Bone marrow (tissue), 2 donors: Measurements from ENCODE around the gene SSBP2.
A peak's percentile ranks its signal among the peaks of the same experiment; 100 is the strongest.

Source experiments
- DNase-seq, 2 donors: peaks; one replicate each; lab custom pipeline; 2025; lab: John Stamatoyannopoulos, UW

SSBP2 gene

GRCh38 chr5:81766611-81767010 is 15.7 kb upstream of the SSBP2 start:
- no peak for DNase-seq

DNA sequence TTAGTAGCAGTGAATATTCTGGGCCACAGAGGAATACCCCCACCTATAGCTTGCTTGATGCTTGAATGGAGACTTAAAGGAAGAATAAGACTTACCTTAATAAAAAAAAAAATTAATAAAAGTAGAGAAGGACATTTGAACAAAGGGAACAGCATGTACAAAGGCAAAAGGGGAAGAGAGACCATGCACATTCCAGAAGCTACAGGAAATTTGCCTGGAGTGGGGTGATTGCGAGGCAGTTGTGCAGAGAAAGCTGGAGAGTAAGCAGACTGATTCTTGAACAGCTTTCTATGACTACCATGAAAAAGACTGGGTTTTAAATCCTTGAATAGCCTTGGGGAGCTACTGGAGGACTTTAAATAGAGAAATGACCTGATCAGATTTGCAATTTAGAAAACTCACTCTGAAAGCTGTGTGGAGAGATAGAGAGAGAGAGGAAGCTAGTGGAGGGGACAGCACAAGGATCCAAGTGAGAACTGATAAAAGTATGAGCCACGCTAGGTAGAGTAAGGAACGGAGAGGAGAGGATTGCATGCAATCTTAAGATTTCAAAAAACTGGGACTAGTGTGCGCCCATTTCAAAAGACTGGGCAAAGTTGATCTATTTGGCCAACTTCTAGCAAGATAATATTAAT is 12.5 kb upstream of the SSBP2 start:
- no peak for DNase-seq

- no peak for DNase-seq
These were observed 12.0 kb upstream of the SSBP2 start for GRCh38 chr5:81762853-81763252.

- DNase-seq = no peak
These were observed 11.5 kb upstream of the SSBP2 start for GRCh38 chr5:81762401-81762800.

GRCh38 chr5:81761970-81762369 is 11.1 kb upstream of the SSBP2 start:
- DNase-seq = no peak

DNA sequence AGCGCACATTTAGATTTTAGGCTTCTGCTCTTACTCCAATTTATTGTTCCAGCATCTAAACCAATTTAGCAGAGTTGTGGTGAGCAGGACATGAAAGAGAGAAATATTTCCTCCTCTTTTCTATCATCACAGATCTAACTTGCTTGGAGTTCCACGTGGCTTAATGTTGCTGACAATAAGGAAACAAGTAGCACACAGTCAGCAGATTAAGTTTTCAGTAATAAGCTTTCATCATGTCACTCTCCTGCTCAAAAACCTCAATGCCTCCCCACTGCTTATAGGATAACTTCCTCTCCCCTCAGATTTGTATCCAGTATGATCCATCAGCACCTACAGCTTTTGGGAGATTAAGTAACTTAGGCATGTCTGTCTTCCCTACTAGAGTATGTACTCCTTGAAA is 10.4 kb upstream of the SSBP2 start:
- DNase-seq = no peak

DNA sequence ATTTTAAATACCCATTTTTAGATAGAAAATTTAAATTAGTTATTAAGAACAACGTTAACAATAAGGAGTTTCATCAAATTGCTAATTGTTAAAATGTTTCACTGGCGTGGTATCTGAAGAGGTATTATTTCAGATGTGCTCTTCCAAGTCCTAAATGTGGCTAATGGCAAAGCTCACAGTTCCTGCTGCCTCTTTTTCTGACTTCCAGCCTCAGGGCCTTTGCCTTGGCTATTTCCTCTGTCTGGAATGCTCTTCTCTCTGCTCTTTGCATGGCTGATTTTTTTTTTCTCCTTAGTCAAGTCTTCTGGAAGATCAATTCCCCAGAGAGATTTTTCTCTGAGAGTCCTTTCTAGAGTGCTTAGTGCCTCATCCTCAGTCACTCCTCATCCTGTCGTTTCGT is 9.6 kb upstream of the SSBP2 start:
- no peak for DNase-seq

GRCh38 chr5:81759632-81760005 is 8.7 kb upstream of the SSBP2 start:
- no peak for DNase-seq

GRCh38 chr5:81757404-81757803 is 6.5 kb upstream of the SSBP2 start:
- DNase-seq = no peak

DNA sequence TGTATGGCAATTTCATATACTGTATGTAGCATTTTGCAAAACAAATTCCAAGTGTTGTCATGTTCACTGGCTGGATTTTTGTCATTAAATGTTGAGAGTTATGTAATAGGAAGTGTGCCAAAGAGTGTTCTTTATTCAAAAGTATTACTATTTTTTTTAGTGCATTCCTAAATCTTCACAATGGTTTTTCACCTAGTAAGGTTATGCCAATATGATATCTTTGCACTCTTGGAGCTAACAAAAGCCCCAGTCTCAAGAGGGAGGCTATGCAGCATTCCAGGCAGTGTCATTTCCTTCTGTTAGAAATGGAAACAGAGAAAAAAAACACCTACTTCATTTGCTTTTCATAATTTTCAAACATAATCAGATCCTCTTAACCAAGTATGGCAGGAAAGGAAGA is 5.1 kb upstream of the SSBP2 start:
- DNase-seq = no peak

DNA sequence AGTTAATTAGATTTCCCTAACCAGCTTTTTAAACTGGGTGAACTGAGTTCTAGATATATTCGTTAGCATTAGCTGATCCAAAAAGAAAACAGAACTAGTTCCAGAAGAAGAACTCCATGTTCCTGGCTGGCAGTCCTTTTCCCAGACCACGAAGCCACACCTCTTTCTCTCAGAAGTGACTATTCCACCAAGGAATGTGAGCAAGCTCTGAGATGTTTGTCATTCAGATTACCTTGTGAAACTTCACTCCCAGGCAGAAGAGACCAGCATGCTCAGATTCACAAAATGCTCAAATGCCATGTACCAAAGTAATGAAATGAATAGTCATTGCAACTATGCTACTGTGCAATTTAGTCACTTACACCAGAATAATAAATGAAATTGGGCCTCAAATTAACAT is 4.4 kb upstream of the SSBP2 start:
- DNase-seq = no peak

DNA sequence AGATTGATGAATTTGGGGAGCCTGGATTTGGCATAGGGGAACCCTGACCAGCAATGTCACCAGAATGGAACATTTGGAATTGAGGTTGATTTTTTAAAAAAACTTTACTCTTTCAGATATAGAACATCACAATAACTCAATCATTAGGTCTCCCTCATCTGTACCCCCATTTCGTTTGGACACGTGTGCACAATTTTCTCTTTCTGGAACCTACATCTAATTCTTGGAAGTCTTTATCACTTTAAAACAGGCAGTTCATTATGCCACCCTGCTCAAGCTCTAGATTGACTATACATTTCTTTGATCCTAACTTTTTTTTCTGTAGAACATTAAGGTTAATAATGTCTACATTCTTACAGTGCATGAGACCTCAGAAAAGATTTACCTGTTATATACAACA is 3.7 kb upstream of the SSBP2 start:
- no peak for DNase-seq

- no peak for DNase-seq
These were observed 2.5 kb upstream of the SSBP2 start for GRCh38 chr5:81753429-81753828.

- no peak for DNase-seq
These were observed 1.7 kb upstream of the SSBP2 start for GRCh38 chr5:81752644-81752963.

- peak in 1 of 2 donors; percentile 55 for DNase-seq
These were observed 1.1 kb upstream of the SSBP2 start for GRCh38 chr5:81751836-81752643.

DNA sequence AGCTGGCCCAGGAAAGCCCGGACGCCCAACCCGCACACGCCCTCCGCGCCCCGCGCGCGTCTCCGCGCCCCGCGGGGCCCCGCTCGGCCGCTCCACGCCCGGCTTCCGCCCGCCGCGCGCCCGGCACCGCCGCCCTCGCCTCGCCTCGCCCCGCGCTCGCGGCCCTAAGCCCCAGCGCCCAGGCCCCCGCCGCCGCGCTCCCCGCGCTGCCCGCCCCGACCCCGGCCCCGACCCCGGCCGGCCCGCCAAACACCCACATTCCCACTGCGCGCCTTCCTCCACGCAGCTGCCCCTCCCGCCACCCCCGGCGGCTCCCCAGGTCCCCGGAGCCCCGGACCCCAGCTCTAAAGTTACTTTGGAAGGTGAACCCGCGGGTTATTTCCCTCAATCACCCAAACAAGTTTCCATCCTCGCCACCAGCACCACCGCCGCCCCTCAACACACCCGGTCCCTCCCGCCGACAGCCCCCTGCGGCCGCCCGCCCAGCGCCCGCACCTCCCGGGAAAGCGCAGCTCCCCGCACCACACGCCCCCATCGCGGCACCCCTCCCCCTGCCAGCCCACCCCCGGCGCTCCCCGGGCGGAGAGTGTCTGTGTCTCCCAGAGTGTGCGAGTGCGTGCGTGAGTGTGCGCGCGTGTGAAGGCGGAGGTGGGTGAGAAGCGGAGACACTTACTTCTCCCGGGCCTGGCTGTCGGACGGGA is 439 bp downstream of the SSBP2 start:
- DNase-seq = peak in 1 of 2 donors; percentile 38

DNA sequence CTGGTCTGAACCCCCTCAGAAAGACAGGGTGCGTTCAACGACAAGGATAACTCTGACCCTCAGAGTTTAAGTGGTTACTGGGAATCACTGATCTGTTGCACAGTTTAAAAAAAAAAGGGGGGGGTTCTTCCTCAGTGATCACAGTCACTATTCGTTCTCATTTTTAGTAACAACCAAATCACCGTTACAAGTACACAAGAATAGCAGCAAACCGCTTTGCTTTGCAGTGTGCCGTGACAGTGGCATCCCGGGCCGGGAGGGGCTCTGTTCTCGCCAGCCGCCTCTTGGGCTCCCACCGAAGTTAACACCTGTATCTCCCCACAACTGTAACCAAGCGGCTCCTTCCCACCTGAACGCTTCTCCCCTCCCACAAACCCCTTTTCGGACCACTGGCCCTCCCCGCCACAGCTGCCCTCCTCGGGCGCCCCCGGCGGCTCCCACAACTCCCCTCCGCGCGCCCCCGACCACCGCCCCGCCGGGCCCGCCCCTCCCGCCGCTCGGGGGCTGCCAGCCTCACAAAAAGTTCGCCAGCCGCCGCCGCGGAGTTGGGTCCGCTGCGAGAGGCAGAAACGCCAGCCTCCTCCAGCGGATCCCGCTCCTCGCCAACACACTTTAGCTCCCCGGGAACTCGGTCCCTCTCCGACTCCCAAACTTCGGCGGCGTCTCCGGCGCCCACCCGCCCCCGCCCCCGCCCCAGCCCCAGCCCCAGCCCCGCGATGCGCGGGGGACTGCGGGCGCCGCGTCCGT is 1.2 kb downstream of the SSBP2 start:
- DNase-seq = peak in 1 of 2 donors; percentile 38

- no peak for DNase-seq
These were observed 1.7 kb downstream of the SSBP2 start for GRCh38 chr5:81749192-81749560.

DNA sequence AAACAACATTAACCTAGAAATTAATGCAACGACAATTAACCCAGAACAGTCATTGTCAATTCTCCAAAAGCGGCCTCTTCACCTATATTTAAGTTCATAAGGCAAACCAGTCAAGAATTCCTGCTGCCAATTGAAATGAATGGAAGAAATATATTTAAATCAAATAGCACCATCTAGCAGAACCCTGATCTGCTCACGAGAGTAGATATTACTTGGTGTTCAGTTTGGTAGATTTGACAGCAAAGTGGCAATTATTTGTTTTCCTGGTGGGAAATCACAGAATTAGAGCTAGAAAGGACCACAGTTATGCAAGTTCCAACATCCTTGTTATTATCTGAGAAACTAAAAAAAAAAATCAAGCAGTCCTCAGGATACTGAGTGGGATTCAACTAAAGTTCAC is 2.3 kb downstream of the SSBP2 start:
- no peak for DNase-seq

DNA sequence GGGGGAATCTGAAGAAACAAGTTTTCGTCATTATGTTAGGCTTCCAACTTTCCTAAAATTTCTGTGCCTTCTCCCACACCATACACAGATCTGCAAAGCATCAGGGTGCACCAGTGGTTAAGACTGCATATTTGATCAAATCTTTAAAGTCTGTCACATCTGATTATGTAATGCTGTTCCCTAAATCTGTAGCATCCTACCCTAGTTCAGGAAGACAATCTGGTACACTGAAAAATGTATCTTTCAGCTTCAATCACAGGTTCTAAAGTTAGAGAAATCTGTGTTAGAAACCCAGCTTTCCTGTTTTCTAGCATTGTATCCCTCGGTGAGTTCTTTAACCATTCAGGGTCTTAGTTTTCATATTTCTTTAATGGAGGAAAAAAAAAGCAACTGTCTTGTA is 3.9 kb downstream of the SSBP2 start:
- DNase-seq = no peak

GRCh38 chr5:81740758-81741157 is 10.1 kb downstream of the SSBP2 start:
- no peak for DNase-seq

- DNase-seq = no peak
These were observed 11.6 kb downstream of the SSBP2 start for GRCh38 chr5:81739291-81739690.

DNA sequence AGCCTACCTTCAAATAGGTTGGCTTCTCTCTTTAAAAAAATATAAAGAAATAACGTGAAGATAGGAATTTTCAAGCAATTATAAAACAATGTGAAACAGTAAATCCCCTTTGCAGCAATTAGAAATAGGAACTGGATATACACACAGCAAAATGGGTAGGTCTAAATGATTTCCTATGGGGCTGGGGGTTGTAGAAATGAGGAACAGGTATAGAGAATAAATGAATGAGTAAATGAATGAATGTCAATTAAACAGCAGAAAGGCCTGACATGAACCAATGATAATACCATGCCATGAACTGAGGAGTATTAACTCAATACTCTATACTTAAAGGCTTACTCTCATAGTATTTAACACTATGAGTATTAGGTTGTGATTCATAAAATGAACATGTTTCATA is 21.6 kb downstream of the SSBP2 start:
- DNase-seq = no peak
